ENCODE data around the gene ANAPC2.

ANAPC2 gene

GRCh38 chr9:137165250-137165836 is 23.0 kb downstream of the ANAPC2 start:
- no peaks in the 10 kb centered on the region for H3K4me1 ChIP-seq (ENCODE audit: low read length)
- no peaks in the 10 kb centered on the region for H3K79me2 ChIP-seq (ENCODE audit: low read length)
- H3K4me2 ChIP-seq (ENCODE audit: low read depth, low read length) = no peak overlapping the region
- H3K9ac ChIP-seq (ENCODE audit: low read length) = no peak overlapping the region
- H3K27ac ChIP-seq (ENCODE audit: low read length) = no peak overlapping the region
- no peaks in the 10 kb centered on the region for H3K9me3 ChIP-seq (replicated peaks; ENCODE audit: insufficient read depth, low read length)
- peaks cover 72% of the 10 kb centered on the region for H3K27me3 ChIP-seq (replicated peaks; ENCODE audit: insufficient read depth, low read length)
- no peak for DNase-seq
- H3F3A ChIP-seq (ENCODE audit: insufficient read depth, low read length) = no peaks in the 10 kb centered on the region
- TF ChIP-seq EZH2 (optimal IDR thresholded peaks at IDR 0.05; ENCODE audit: low read depth, low read length) (no peak), CTCF (IDR thresholded peaks at IDR 0.05; ENCODE audit: low read length) (no peak), EZH2phosphoT487 (IDR thresholded peaks at IDR 0.05; ENCODE audit: low read length) (no peak)
- no peak overlapping the region for H3K4me3 ChIP-seq (ENCODE audit: low read length)
- no peaks in the 10 kb centered on the region for H4K20me1 ChIP-seq (ENCODE audit: insufficient read depth, low read length)
- H3K36me3 ChIP-seq (replicated peaks; ENCODE audit: insufficient read depth, low read length) = no peaks in the 10 kb centered on the region
- no peaks in the 10 kb centered on the region for H3K9me2 ChIP-seq (replicated peaks; ENCODE audit: insufficient read depth, low read length)
- no peak overlapping the region for H2AFZ ChIP-seq (ENCODE audit: low read length)

- H3K9me3 ChIP-seq (replicated peaks; ENCODE audit: insufficient read depth, low read length) = no peaks in the 10 kb centered on the region
- no peaks in the 10 kb centered on the region for H3F3A ChIP-seq (ENCODE audit: insufficient read depth, low read length)
- H3K27ac ChIP-seq (ENCODE audit: low read length) = no peak overlapping the region
- H3K79me2 ChIP-seq (ENCODE audit: low read length) = no peaks in the 10 kb centered on the region
- no peak overlapping the region for H3K4me2 ChIP-seq (ENCODE audit: low read depth, low read length)
- TF ChIP-seq EZH2phosphoT487 (IDR thresholded peaks at IDR 0.05; ENCODE audit: low read length) (no peak), CTCF (IDR thresholded peaks at IDR 0.05; ENCODE audit: low read length) (no peak), EZH2 (optimal IDR thresholded peaks at IDR 0.05; ENCODE audit: low read depth, low read length) (no peak)
- H3K36me3 ChIP-seq (replicated peaks; ENCODE audit: insufficient read depth, low read length) = no peaks in the 10 kb centered on the region
- H3K9ac ChIP-seq (ENCODE audit: low read length) = no peak overlapping the region
- H3K9me2 ChIP-seq (replicated peaks; ENCODE audit: insufficient read depth, low read length) = no peaks in the 10 kb centered on the region
- no peak for DNase-seq
- no peaks in the 10 kb centered on the region for H4K20me1 ChIP-seq (ENCODE audit: insufficient read depth, low read length)
- H3K4me3 ChIP-seq (ENCODE audit: low read length) = no peak overlapping the region
- no peak overlapping the region for H2AFZ ChIP-seq (ENCODE audit: low read length)
- H3K27me3 ChIP-seq (replicated peaks; ENCODE audit: insufficient read depth, low read length) = peaks cover 72% of the 10 kb centered on the region
- H3K4me1 ChIP-seq (ENCODE audit: low read length) = no peaks in the 10 kb centered on the region; the same call in 1 of the 2 replicates
Measured at GRCh38 chr9:137164370-137165249, 23.8 kb downstream of the ANAPC2 start.

- no peaks in the 10 kb centered on the region for H3K9me2 ChIP-seq (replicated peaks; ENCODE audit: insufficient read depth, low read length)
- H3K79me2 ChIP-seq (ENCODE audit: low read length) = no peaks in the 10 kb centered on the region
- H3K27me3 ChIP-seq (replicated peaks; ENCODE audit: insufficient read depth, low read length) = peaks cover 74% of the 10 kb centered on the region
- no peak for TF ChIP-seq EZH2 (optimal IDR thresholded peaks at IDR 0.05; ENCODE audit: low read depth, low read length)
- H3K4me1 ChIP-seq (ENCODE audit: low read length) = peaks cover 6% of the 10 kb centered on the region
- H4K20me1 ChIP-seq (ENCODE audit: insufficient read depth, low read length) = no peaks in the 10 kb centered on the region
- H3K4me3 ChIP-seq (ENCODE audit: low read length) = no peak overlapping the region
- H3F3A ChIP-seq (ENCODE audit: insufficient read depth, low read length) = no peaks in the 10 kb centered on the region
- DNase-seq = no peak
- H3K4me2 ChIP-seq (ENCODE audit: low read depth, low read length) = no peak overlapping the region
- H2AFZ ChIP-seq (ENCODE audit: low read length) = no peak overlapping the region
- no peak overlapping the region for H3K9ac ChIP-seq (ENCODE audit: low read length)
- no peak overlapping the region for H3K27ac ChIP-seq (ENCODE audit: low read length)
- H3K36me3 ChIP-seq (replicated peaks; ENCODE audit: insufficient read depth, low read length) = no peaks in the 10 kb centered on the region
- no peaks in the 10 kb centered on the region for H3K9me3 ChIP-seq (replicated peaks; ENCODE audit: insufficient read depth, low read length)
Measured at GRCh38 chr9:137163805-137164204, 24.6 kb downstream of the ANAPC2 start.

- H3K79me2 ChIP-seq (ENCODE audit: low read length) = no peaks in the 10 kb centered on the region
Measured at GRCh38 chr9:137163365-137163715, 25.0 kb downstream of the ANAPC2 start.

More at GRCh38 chr9:137163365-137163715, 25.0 kb downstream of the ANAPC2 start:
- Histone ChIP-seq H3K27ac (ENCODE audit: low read length) (no peak overlapping the region), H3K4me1 (ENCODE audit: low read length) (peaks cover 11% of the 10 kb centered on the region), H3K27me3 (replicated peaks; ENCODE audit: insufficient read depth, low read length) (peaks cover 78% of the 10 kb centered on the region), H2AFZ (ENCODE audit: low read length) (no peak overlapping the region), H3K9me3 (replicated peaks; ENCODE audit: insufficient read depth, low read length) (no peaks in the 10 kb centered on the region), H3F3A (ENCODE audit: insufficient read depth, low read length) (no peaks in the 10 kb centered on the region), H3K9me2 (replicated peaks; ENCODE audit: insufficient read depth, low read length) (no peaks in the 10 kb centered on the region), H3K36me3 (replicated peaks; ENCODE audit: insufficient read depth, low read length) (no peaks in the 10 kb centered on the region), H3K4me2 (ENCODE audit: low read depth, low read length) (no peak overlapping the region), H4K20me1 (ENCODE audit: insufficient read depth, low read length) (no peaks in the 10 kb centered on the region), H3K9ac (ENCODE audit: low read length) (no peak overlapping the region), H3K4me3 (ENCODE audit: low read length) (no peak overlapping the region)
- no peak for TF ChIP-seq EZH2phosphoT487 (IDR thresholded peaks at IDR 0.05; ENCODE audit: low read length)
- no peak for TF ChIP-seq CTCF (IDR thresholded peaks at IDR 0.05; ENCODE audit: low read length)
- no peak for TF ChIP-seq EZH2 (optimal IDR thresholded peaks at IDR 0.05; ENCODE audit: low read depth, low read length)
- DNase-seq = no peak

Measured in MM.1S (cell line).